Stimulated activated CD4-positive, alpha-beta T cell treated with anti-CD3 and anti-CD28 coated beads, Interleukin-1b, Interleukin-23, amount 100 ng/mL, for 24 hours (primary cell): ENCODE results near the gene CAT.

Experiments
- DNase-seq, 4 experiments: peaks; one replicate each; pipeline ENCODE4 v3.0.0-alpha.2; 2020; ENCODE audit warnings: low read depth in 4 of 4, low spot score in 1 of 4

CAT gene

DNA sequence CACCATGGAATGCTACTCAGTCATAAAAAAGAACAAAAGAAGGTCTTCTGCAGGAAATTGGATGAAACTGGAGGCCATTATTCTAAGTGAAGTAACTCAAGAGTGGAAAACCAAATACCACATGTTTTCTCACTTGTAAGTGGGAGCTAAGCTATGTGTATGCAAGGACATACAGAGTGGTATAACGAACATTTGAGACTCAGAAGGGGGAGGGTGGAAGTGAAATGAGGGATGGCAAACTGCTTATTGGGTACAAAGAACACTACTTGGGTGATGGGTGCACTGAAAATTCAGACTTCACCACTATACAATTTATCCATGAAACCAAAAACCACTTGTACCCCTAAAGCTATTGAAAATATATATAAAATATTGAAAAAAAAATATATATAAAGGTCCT is 13.4 kb upstream of the CAT start:
- DNase-seq = no peak

DNA sequence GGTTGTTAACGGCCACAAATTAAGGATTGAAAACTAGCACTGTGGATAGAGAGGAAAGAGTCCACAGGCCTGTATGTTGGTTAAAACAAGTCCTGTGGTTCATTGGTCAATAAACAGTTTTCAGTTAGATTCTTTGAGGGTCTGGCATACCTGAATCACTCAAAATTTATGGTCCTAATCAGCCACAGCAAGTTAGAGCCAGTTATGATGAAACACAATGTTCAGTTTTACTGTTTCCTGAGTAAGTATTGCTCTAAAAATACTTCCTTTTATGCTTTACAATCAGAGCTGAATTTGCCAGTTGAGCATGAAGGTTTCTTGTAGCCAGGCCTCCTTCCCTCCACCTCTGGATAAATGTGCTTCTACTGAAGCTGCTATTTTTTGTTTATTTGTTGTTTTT is 12.9 kb upstream of the CAT start:
- no peak for DNase-seq

DNA sequence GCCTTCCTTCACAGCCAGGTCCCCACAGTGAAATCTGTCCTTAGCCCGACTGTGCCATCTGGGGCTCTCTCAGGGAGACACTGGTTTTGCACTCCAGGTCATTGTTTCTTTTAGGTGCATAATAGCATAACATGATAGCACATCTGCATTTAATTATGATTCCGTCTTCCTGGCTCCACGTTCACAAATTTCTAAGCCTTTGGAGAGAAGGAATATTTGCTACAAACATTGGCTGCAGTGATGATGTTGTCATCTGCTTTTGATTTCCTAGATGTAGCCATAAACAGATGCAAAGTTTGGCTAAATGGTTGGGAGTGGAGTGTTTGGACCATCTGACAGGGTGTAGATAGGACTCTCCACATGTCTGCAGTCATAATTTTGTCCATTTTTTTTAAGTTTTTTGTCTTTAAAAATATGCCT is 12.0 kb upstream of the CAT start:
- no peak for DNase-seq

GRCh38 chr11:34427186-34427805 is 11.4 kb upstream of the CAT start:
- no peak for DNase-seq

- DNase-seq = no peak
Measured at GRCh38 chr11:34431979-34432378, 6.8 kb upstream of the CAT start.

- DNase-seq = no peak
Measured at GRCh38 chr11:34432822-34433221, 5.9 kb upstream of the CAT start.

DNA sequence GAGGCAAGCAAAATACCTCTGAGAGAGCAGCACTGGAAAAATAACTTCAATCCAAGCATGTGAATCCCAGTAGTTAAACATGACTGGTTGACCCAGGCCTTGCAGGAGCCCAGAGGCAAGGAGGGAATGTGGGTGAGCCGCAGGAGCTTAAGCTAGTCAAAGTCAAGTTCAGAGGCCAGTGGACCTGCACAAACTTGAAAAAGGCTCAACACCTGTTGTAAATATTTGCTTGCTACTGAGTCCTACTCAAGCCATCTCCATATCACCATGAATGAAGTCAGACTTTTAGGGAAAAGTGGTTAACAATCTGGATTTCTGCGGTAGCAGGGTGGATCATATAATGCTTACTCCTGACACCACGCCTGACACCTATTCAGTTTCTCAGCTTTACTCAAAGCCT is 4.8 kb upstream of the CAT start:
- no peak for DNase-seq

- no peak for DNase-seq
Measured at GRCh38 chr11:34437224-34438125, 1.3 kb upstream of the CAT start.

- no peak for DNase-seq
Measured at GRCh38 chr11:34439610-34440198, 970 bp downstream of the CAT start.

GRCh38 chr11:34441814-34442213 is 3.1 kb downstream of the CAT start:
- no peak for DNase-seq

DNA sequence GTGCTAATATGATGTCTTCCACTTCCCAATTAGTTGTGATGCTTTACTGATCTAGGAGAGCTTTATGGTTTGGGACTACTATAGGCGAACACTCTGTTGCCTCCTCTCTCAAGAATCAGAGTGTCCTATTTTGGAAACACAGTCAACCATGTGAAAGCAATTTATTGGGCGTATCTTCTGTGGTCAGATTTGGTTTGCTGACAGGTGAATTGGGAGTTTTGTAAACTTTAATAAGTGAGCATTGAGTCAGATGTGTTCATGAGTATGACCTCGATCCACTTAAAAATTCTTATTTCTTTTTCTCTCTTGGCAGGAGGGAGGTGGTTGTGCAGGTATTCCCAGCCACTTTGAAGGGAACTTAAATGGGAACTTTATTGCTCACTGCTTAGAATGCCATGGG is 4.4 kb downstream of the CAT start:
- DNase-seq = no peak

DNA sequence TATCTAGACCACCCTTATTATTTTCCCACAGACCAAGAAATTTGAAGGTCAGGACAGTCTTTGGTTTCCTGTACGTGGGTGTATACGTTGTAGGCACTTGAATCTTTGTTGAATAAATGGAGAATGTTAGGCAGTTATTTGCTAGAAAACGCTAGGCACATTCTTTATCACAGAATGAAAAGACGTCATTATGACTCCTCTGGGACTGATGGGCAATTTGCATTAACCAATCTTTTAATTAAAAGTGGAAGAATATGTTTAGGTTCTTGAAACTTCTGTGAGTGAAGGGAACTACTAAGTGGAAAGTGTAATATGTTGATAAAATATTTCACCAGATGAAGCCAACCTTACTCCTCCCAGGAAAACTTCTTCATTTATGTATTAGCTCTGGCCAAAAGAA is 5.7 kb downstream of the CAT start:
- DNase-seq = no peak

GRCh38 chr11:34445956-34446355 is 7.2 kb downstream of the CAT start:
- DNase-seq = no peak

- DNase-seq = no peak
Measured at GRCh38 chr11:34446386-34446785, 7.7 kb downstream of the CAT start.

GRCh38 chr11:34447044-34447443 is 8.3 kb downstream of the CAT start:
- no peak for DNase-seq

- DNase-seq = no peak
Measured at GRCh38 chr11:34448223-34448994, 9.7 kb downstream of the CAT start.

DNA sequence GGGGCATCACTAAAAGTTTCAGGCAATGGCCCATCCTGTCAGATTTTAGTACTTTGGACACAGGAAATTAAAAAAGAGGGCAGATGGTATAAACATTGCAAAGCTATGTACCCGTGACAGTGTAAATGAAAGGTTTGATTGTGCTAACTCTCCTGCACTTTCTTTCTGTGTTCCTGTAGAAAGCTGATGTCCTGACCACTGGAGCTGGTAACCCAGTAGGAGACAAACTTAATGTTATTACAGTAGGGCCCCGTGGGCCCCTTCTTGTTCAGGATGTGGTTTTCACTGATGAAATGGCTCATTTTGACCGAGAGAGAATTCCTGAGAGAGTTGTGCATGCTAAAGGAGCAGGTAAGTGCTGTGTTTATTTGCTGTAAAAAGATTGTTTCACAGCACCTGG is 10.3 kb downstream of the CAT start:
- no peak for DNase-seq

- DNase-seq = no peak
Measured at GRCh38 chr11:34451053-34451452, 12.3 kb downstream of the CAT start.

- no peak for DNase-seq
Measured at GRCh38 chr11:34454308-34455032, 15.7 kb downstream of the CAT start.

DNA sequence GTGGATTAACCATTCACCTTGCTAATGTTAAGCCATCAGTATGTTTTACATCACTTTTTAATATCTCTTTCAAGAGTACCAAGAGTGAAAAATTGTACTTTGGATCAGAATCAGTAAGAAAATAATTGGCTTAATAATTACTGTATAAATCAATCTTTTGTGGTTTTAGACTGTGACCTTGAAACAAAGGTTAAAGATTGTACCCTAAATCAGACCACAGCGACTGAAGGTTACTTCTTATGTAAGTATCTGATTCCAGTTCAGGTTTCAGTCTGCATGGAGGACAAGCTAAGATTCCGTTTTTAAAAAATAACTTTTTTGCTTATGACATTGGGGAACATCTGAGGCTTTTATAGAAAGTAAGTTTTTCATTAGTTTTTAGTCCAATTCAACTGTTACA is 18.9 kb downstream of the CAT start:
- no peak for DNase-seq

DNA sequence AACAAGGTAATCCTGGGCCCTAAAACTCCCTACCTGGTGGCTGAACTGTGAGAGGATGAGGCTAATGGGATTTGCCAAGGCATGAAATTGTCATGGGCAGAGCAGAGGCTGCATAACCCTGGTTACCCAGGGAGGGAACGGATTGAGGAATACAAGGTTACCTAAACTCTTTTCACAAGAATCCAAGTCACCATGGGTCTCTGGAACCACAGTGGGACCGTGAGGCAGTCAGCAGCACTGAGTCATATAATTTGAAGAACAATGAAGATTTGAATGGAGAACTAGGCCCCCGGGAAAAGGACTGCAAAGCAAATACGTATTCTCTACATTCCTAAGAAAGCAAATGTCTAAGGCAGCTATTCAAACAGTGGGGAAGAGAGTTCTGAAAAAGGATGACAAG is 19.8 kb downstream of the CAT start:
- no peak for DNase-seq
